ENCODE measurements around the gene TGFBR3.

The TGFBR3 gene

GRCh38 chr1:91792489-91793071, 93.4 kb downstream of the TGFBR3 start:
- peak in 2 of 3 experiments; percentile 9 to 23 for TF ChIP-seq CTCF (IDR thresholded peaks at IDR 0.05; ENCODE audit: unreplicated experiment in 3 of 3)
- Mint-ChIP-seq H3K27ac (peak overlapping the region; percentile 96 to 99 (median 97)), H3K9me3 (peaks cover 2% of the 10 kb centered on the region), H3K36me3 (ENCODE audit: low read depth) (peaks cover 19% of the 10 kb centered on the region), H3K4me3 (peak overlapping the region in 1 of 3 experiments; percentile 19), H3K4me1 (peaks cover 76% of the 10 kb centered on the region), H3K27me3 (ENCODE audit: low read depth) (no peaks in the 10 kb centered on the region)

- peaks cover 2% of the 10 kb centered on the region for H3K9me3 Mint-ChIP-seq
- peak overlapping the region in 1 of 3 experiments; percentile 19 for H3K4me3 Mint-ChIP-seq
- H3K27me3 Mint-ChIP-seq (ENCODE audit: low read depth), result no peaks in the 10 kb centered on the region
- peak overlapping the region; percentile 96 to 99 (median 97) for H3K27ac Mint-ChIP-seq
- H3K36me3 Mint-ChIP-seq (ENCODE audit: low read depth), result peaks cover 19% of the 10 kb centered on the region
- H3K4me1 Mint-ChIP-seq, result peaks cover 74% of the 10 kb centered on the region
- no peak for TF ChIP-seq CTCF (IDR thresholded peaks at IDR 0.05; ENCODE audit: unreplicated experiment in 3 of 3)
Measured at GRCh38 chr1:91791691-91792488, 94.1 kb downstream of the TGFBR3 start.

GRCh38 chr1:91791103-91791502, 94.8 kb downstream of the TGFBR3 start:
- peaks cover 18% of the 10 kb centered on the region for H3K36me3 Mint-ChIP-seq (ENCODE audit: low read depth)
- H3K27ac Mint-ChIP-seq, result peak overlapping the region; percentile 96 to 99 (median 97)
- peaks cover 2% of the 10 kb centered on the region for H3K9me3 Mint-ChIP-seq
- peak overlapping the region in 2 of 3 experiments; percentile 2 to 14 for H3K4me3 Mint-ChIP-seq
- H3K4me1 Mint-ChIP-seq, result peaks cover 70% of the 10 kb centered on the region
- H3K27me3 Mint-ChIP-seq (ENCODE audit: low read depth), result no peaks in the 10 kb centered on the region
- no peak for TF ChIP-seq CTCF (IDR thresholded peaks at IDR 0.05; ENCODE audit: unreplicated experiment in 3 of 3)

- no peaks in the 10 kb centered on the region for H3K27me3 Mint-ChIP-seq (ENCODE audit: low read depth)
- peaks cover 15% of the 10 kb centered on the region for H3K36me3 Mint-ChIP-seq (ENCODE audit: low read depth)
- TF ChIP-seq CTCF (IDR thresholded peaks at IDR 0.05; ENCODE audit: unreplicated experiment in 3 of 3), result no peak
- H3K4me1 Mint-ChIP-seq, result peaks cover 63% of the 10 kb centered on the region
- H3K27ac Mint-ChIP-seq, result peak overlapping the region; percentile 96 to 99 (median 97)
- H3K4me3 Mint-ChIP-seq, result no peak overlapping the region
- H3K9me3 Mint-ChIP-seq, result peaks cover 2% of the 10 kb centered on the region
Measured at GRCh38 chr1:91790392-91790791, 95.6 kb downstream of the TGFBR3 start.

- no peak overlapping the region for H3K4me3 Mint-ChIP-seq
- H3K27me3 Mint-ChIP-seq (ENCODE audit: low read depth), result no peaks in the 10 kb centered on the region
Measured at GRCh38 chr1:91789273-91789997, 96.5 kb downstream of the TGFBR3 start.

More at GRCh38 chr1:91789273-91789997, 96.5 kb downstream of the TGFBR3 start:
- no peak for TF ChIP-seq CTCF (IDR thresholded peaks at IDR 0.05; ENCODE audit: unreplicated experiment in 3 of 3)
- H3K27ac Mint-ChIP-seq, result peak overlapping the region; percentile 84 to 99 (median 87)
- peaks cover 61% of the 10 kb centered on the region for H3K4me1 Mint-ChIP-seq
- H3K9me3 Mint-ChIP-seq, result peaks cover under 1% of the 10 kb centered on the region
- H3K36me3 Mint-ChIP-seq (ENCODE audit: low read depth), result peaks cover 12% of the 10 kb centered on the region

Measured in nephron (organoid).